PC-3 (cell line): ENCODE measurements around the gene CAPN13.

Source experiments
- EZH2phosphoT487 ChIP-seq: fragments of 300-600 bp; sonication (generic); IDR thresholded peaks from 2 replicates; pipeline ENCODE4 v1.6.1; 2018; ENCODE audit warnings: mild to moderate bottlenecking, antibody characterized with exemption, low read length, borderline replicate concordance
- TF ChIP-seq, protein P1 (sequence below): fragments of 300-600 bp; sonication (generic); conservative IDR thresholded peaks from 2 replicates; pipeline ENCODE4 v1.5.1; 2017; ENCODE audit warnings: antibody characterized with exemption, low read depth, mild to moderate bottlenecking, low read length

GRCh38 chr2:30714811-30715709 lies 92.2 kb downstream of the CAPN13 start:
- TF ChIP-seq, protein P1, sequence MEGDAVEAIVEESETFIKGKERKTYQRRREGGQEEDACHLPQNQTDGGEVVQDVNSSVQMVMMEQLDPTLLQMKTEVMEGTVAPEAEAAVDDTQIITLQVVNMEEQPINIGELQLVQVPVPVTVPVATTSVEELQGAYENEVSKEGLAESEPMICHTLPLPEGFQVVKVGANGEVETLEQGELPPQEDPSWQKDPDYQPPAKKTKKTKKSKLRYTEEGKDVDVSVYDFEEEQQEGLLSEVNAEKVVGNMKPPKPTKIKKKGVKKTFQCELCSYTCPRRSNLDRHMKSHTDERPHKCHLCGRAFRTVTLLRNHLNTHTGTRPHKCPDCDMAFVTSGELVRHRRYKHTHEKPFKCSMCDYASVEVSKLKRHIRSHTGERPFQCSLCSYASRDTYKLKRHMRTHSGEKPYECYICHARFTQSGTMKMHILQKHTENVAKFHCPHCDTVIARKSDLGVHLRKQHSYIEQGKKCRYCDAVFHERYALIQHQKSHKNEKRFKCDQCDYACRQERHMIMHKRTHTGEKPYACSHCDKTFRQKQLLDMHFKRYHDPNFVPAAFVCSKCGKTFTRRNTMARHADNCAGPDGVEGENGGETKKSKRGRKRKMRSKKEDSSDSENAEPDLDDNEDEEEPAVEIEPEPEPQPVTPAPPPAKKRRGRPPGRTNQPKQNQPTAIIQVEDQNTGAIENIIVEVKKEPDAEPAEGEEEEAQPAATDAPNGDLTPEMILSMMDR, result no peak
- TF ChIP-seq EZH2phosphoT487, result no peak
